HepG2 (cell line): ENCODE data around the gene MIDN. TPM values are rescaled to one million over a fixed set of nuclear protein-coding genes. Genes with fewer than 3 reads are reported as not detected.

ENCODE experiments used
- FOSL1 ChIP-seq: sonication (generic); formaldehyde crosslinking; IDR thresholded peaks from 2 replicates; pipeline ENCODE4 v1.9.0; 2021; ENCODE audit warnings: missing genetic modification reagents, borderline replicate concordance
- HIVEP1 ChIP-seq: sonication (generic); formaldehyde crosslinking; IDR thresholded peaks from 2 replicates; pipeline ENCODE4 v1.4.0; 2020; ENCODE audit warnings: mild to moderate bottlenecking, missing genetic modification reagents
- HMG20A ChIP-seq: IDR thresholded peaks from 2 replicates; pipeline ENCODE4 v1.6.1; 2016; ENCODE audit warnings: borderline replicate concordance
- JDP2 ChIP-seq: sonication (generic); formaldehyde crosslinking; IDR thresholded peaks from 2 replicates; pipeline ENCODE4 v1.8.1; 2022; ENCODE audit warnings: missing genetic modification reagents, borderline replicate concordance
- MEF2D ChIP-seq: sonication (generic); formaldehyde crosslinking; IDR thresholded peaks from 2 replicates; pipeline ENCODE4 v1.5.1; 2020; ENCODE audit warnings: mild to moderate bottlenecking, missing genetic modification reagents
- MXI1 ChIP-seq: IDR thresholded peaks from 3 replicates; pipeline ENCODE4 v1.6.1; 2012; ENCODE audit warnings: low read depth, low read length, inconsistent platforms, borderline replicate concordance
- REXO4 ChIP-seq: sonication (generic); formaldehyde crosslinking; IDR thresholded peaks from 2 replicates; pipeline ENCODE4 v1.8.0; 2022; ENCODE audit warnings: missing genetic modification reagents, mild to moderate bottlenecking, borderline replicate concordance
- SOX6 ChIP-seq, 2 experiments: fragments of 450-650 bp in 1 of 2; sonication (generic) in 1 of 2; formaldehyde crosslinking in 1 of 2; IDR thresholded peaks; 2 replicates each; pipeline versions ENCODE4 v1.4.0 to v1.6.1; 2017 to 2020; ENCODE audit warnings: antibody characterized with exemption in 1 of 2, mild to moderate bottlenecking in 1 of 2, missing genetic modification reagents in 1 of 2
- THRA ChIP-seq: sonication (generic); formaldehyde crosslinking; IDR thresholded peaks from 2 replicates; pipeline ENCODE4 v1.4.0; 2020; ENCODE audit warnings: missing genetic modification reagents, borderline replicate concordance
- TRIM24 ChIP-seq: sonication (generic); formaldehyde crosslinking; IDR thresholded peaks from 2 replicates; pipeline ENCODE4 v1.8.0; 2022; ENCODE audit warnings: mild to moderate bottlenecking, missing genetic modification reagents
- TSC22D2 ChIP-seq: sonication (generic); formaldehyde crosslinking; IDR thresholded peaks from 2 replicates; pipeline ENCODE4 v1.5.1; 2020; ENCODE audit warnings: missing genetic modification reagents, mild to moderate bottlenecking, borderline replicate concordance
- ZBTB40 ChIP-seq, 2 experiments: fragments of 450-650 bp in 1 of 2; sonication (generic) in 1 of 2; formaldehyde crosslinking in 1 of 2; IDR thresholded peaks; 2 replicates each; pipeline versions ENCODE4 v1.6.1 to v1.8.0; 2016 to 2022; ENCODE audit warnings: antibody characterized with exemption in 1 of 2, mild to moderate bottlenecking in 1 of 2, missing genetic modification reagents in 1 of 2
- ZNF414 ChIP-seq: sonication (generic); formaldehyde crosslinking; IDR thresholded peaks from 2 replicates; pipeline ENCODE4 v1.5.0; 2020; ENCODE audit warnings: missing genetic modification reagents
- ZNF441 ChIP-seq: sonication (generic); formaldehyde crosslinking; IDR thresholded peaks from 2 replicates; pipeline ENCODE4 v1.7.0; 2021; ENCODE audit warnings: missing genetic modification reagents, borderline replicate concordance
- ZNF484 ChIP-seq: sonication (generic); formaldehyde crosslinking; IDR thresholded peaks from 2 replicates; pipeline ENCODE4 v1.5.1; 2020; ENCODE audit warnings: mild to moderate bottlenecking, low read depth, missing genetic modification reagents, borderline replicate concordance
- ZNF546 ChIP-seq: sonication (generic); formaldehyde crosslinking; conservative IDR thresholded peaks from 2 replicates; pipeline ENCODE4 v1.8.1; 2023; ENCODE audit warnings: mild to moderate bottlenecking, missing genetic modification reagents
- ZNF878 ChIP-seq: sonication (generic); formaldehyde crosslinking; IDR thresholded peaks from 2 replicates; pipeline ENCODE4 v1.8.1; 2023; ENCODE audit warnings: mild to moderate bottlenecking, missing genetic modification reagents, moderate library complexity
- polyA plus RNA-seq, 8 experiments: library from polyadenylated mRNA; depleted of rRNA in 3 of 8; stranded (reverse) in 7 of 8; unstranded in 1 of 8; fragments of >200 nt; fragmentation: Illumina TruSeq in 4 of 8; extraction: Trizol in 4 of 8; gene quantifications; 2 replicates each; pipeline versions ENCODE4 v1.2.1 to v1.2.3, GENCODE V29; 2011 to 2016; ENCODE audit warnings: low read depth in 4 of 8, missing spikeins in 1 of 8, mixed read lengths in 1 of 8; ENCODE audit not compliant: insufficient read depth in 1 of 8
- total RNA-seq, 5 experiments: library from RNA; depleted of rRNA; stranded (reverse); fragments of >200 nt; fragmentation: Illumina TruSeq; extraction: Trizol; gene quantifications; 2 replicates each; pipeline ENCODE4 v1.2.3, GENCODE V29; 2016; ENCODE audit warnings: low read depth in 1 of 5

The MIDN gene
- total and polyA plus RNA-seq, 2 of the 13 experiments (the other 11 are each of a cell fraction or from before 2014, with no cell fraction given), result 8.4 to 18.0 TPM

- no peak for TF ChIP-seq ZBTB40 (IDR thresholded peaks at IDR 0.05)
- 0 out of 2 replicates have a peak, but pooled peaks have one; percentile 22 for TF ChIP-seq ZBTB40 (CRISPR knock-in tag; IDR thresholded peaks at IDR 0.05)
- no peak for TF ChIP-seq ZNF878
- TF ChIP-seq THRA (CRISPR knock-in tag), result peak; percentile 90
- peak; percentile 33; the same call in 1 of the 2 replicates for TF ChIP-seq ZNF441
- 0 out of 2 replicates have a peak, but pooled peaks have one; percentile 42 for TF ChIP-seq HMG20A
- TF ChIP-seq HIVEP1 (CRISPR knock-in tag), result peak; percentile 95
- TF ChIP-seq FOSL1 (CRISPR knock-in tag), result peak; percentile 99
- no peak for TF ChIP-seq TRIM24 (CRISPR knock-in tag)
- no peak for TF ChIP-seq REXO4
- TF ChIP-seq TSC22D2 (CRISPR knock-in tag), result no peak
- TF ChIP-seq SOX6 (IDR thresholded peaks at IDR 0.05), result no peak
- peak; percentile 33; the same call in 1 of the 2 replicates for TF ChIP-seq SOX6 (CRISPR knock-in tag; IDR thresholded peaks at IDR 0.05)
- TF ChIP-seq MXI1, result peak; percentile 66; the same call in 1 of the 3 replicates
- TF ChIP-seq ZNF546 (CRISPR knock-in tag), result no peak
- TF ChIP-seq ZNF414 (CRISPR knock-in tag), result peak; percentile 47; the same call in 1 of the 2 replicates
- TF ChIP-seq MEF2D (CRISPR knock-in tag), result 0 out of 2 replicates have a peak, but pooled peaks have one; percentile 31
- TF ChIP-seq JDP2 (CRISPR knock-in tag), result no peak
- no peak for TF ChIP-seq ZNF484 (CRISPR knock-in tag)
Observed at GRCh38 chr19:1264801-1265614, 16.6 kb downstream of the MIDN start (continued).
